ENCODE results near the gene LCE3B. TPM values are rescaled to one million over a fixed set of nuclear protein-coding genes. Genes with fewer than 3 reads are reported as not detected.

LCE3B gene
- total and polyA plus RNA-seq, 2 donors (not counting 1 experiment from before 2014, with no cell fraction given) = not detected

- no peak overlapping the region for H3K4me3 ChIP-seq (ENCODE audit: control extremely low read depth in 1 of 5, extremely low read depth in 1 of 5, insufficient read depth in 1 of 5, low read depth in 2 of 5, low read length in 4 of 5)
- POLR2A ChIA-PET = no interaction called here
- no peaks in the 10 kb centered on the region for H3K79me2 ChIP-seq (ENCODE audit: control insufficient read depth, insufficient read depth, low read length)
- H3K36me3 ChIP-seq (replicated peaks in 1 of 2; ENCODE audit: control extremely low read depth in 1 of 2, control insufficient read depth in 1 of 2, extremely low read depth in 1 of 2, insufficient read depth in 2 of 2, low read length in 1 of 2) = no peaks in the 10 kb centered on the region
- WGBS (ENCODE audit: insufficient coverage) = no CpG with 5 or more reads among the region's 1 CpG
- Mint-ChIP-seq H3K27me3 (peaks cover 23% of the 10 kb centered on the region), H3K27ac (no peak overlapping the region), H3K4me1 (no peaks in the 10 kb centered on the region), H3K4me3 (no peak overlapping the region), H3K9me3 (ENCODE audit: insufficient read depth) (peaks cover under 1% of the 10 kb centered on the region)
- H3K27me3 ChIP-seq (replicated peaks in 1 of 4; ENCODE audit: control extremely low read depth in 1 of 4, control insufficient read depth in 3 of 4, insufficient read depth in 4 of 4, low read length in 3 of 4) = no peaks in the 10 kb centered on the region
- no peaks in the 10 kb centered on the region for H3K4me1 ChIP-seq (ENCODE audit: control insufficient read depth in 2 of 2, insufficient read depth in 2 of 2, low read length in 2 of 2)
- H2AFZ ChIP-seq (ENCODE audit: insufficient read depth, low read depth, low read length, poor library complexity, severe bottlenecking) = no peak overlapping the region
- no peak for ATAC-seq (ENCODE audit: low read depth)
- CTCF ChIA-PET = interaction anchor here (1.7 kb wide), 1 partner anchor 12 kb away, joined by 3 read pairs; no protein-coding TSS in a partner anchor
- DNase-seq = no peak
- no peak overlapping the region for H3K4me2 ChIP-seq (replicated peaks; ENCODE audit: low read depth, low read length, poor library complexity, severe bottlenecking)
- no peaks in the 10 kb centered on the region for H4K20me1 ChIP-seq (ENCODE audit: control insufficient read depth, insufficient read depth, low read length, poor library complexity, severe bottlenecking)
- no peak for TF ChIP-seq EZH2 (IDR thresholded peaks at IDR 0.05; ENCODE audit: borderline replicate concordance, insufficient read depth, low read depth, low read length, poor library complexity, severe bottlenecking)
- no peak for TF ChIP-seq CTCF (IDR thresholded peaks at IDR 0.05)
- no peak overlapping the region for H3K27ac ChIP-seq (ENCODE audit: low read length in 2 of 2)
- H3K9me3 ChIP-seq (ENCODE audit: control extremely low read depth in 1 of 3, control insufficient read depth in 2 of 3, insufficient read depth in 1 of 3, low read length in 2 of 3) = no peaks in the 10 kb centered on the region
- intact Hi-C loops (cut with micrococcal nuclease) = no loop called here
- no peak overlapping the region for H3K9ac ChIP-seq (ENCODE audit: low read length)
Measured at GRCh38 chr1:152640351-152640750, 26.7 kb downstream of the LCE3B start.

GRCh38 chr1:152643945-152644344 is 30.3 kb downstream of the LCE3B start:
- Histone ChIP-seq H3K4me2 (replicated peaks; ENCODE audit: low read depth, low read length, poor library complexity, severe bottlenecking) (no peak overlapping the region), H3K27me3 (replicated peaks in 1 of 4; ENCODE audit: control extremely low read depth in 1 of 4, control insufficient read depth in 3 of 4, insufficient read depth in 4 of 4, low read length in 3 of 4) (peaks cover 0 to 3% (median 1%) of the 10 kb centered on the region in 4 experiments), H3K9me3 (ENCODE audit: control extremely low read depth in 1 of 3, control insufficient read depth in 2 of 3, insufficient read depth in 1 of 3, low read length in 2 of 3) (no peaks in the 10 kb centered on the region), H3K9ac (ENCODE audit: low read length) (no peak overlapping the region), H3K27ac (ENCODE audit: low read length in 2 of 2) (no peak overlapping the region), H2AFZ (ENCODE audit: insufficient read depth, low read depth, low read length, poor library complexity, severe bottlenecking) (no peak overlapping the region), H3K79me2 (ENCODE audit: control insufficient read depth, insufficient read depth, low read length) (no peaks in the 10 kb centered on the region), H4K20me1 (ENCODE audit: control insufficient read depth, insufficient read depth, low read length, poor library complexity, severe bottlenecking) (no peaks in the 10 kb centered on the region), H3K36me3 (replicated peaks in 1 of 2; ENCODE audit: control extremely low read depth in 1 of 2, control insufficient read depth in 1 of 2, extremely low read depth in 1 of 2, insufficient read depth in 2 of 2, low read length in 1 of 2) (no peaks in the 10 kb centered on the region), H3K4me1 (ENCODE audit: control insufficient read depth in 2 of 2, insufficient read depth in 2 of 2, low read length in 2 of 2) (no peaks in the 10 kb centered on the region), H3K4me3 (ENCODE audit: control extremely low read depth in 1 of 5, extremely low read depth in 1 of 5, insufficient read depth in 1 of 5, low read depth in 2 of 5, low read length in 4 of 5) (no peak overlapping the region)
- H3K4me3 Mint-ChIP-seq = no peak overlapping the region
- H3K27me3 Mint-ChIP-seq = peaks cover 33% of the 10 kb centered on the region
- no peak for ATAC-seq (ENCODE audit: low read depth)
- ChIA-PET POLR2A (no interaction called here), CTCF (interaction anchor here (0.8 kb wide), 1 partner anchor 8 kb away, joined by 3 read pairs; no protein-coding TSS in a partner anchor)
- no peak overlapping the region for H3K27ac Mint-ChIP-seq
- no peak for DNase-seq
- intact Hi-C loops (cut with micrococcal nuclease) = no loop called here
- 53% methylated on average over 3 of the region's 3 CpGs for WGBS (ENCODE audit: insufficient coverage)
- H3K4me1 Mint-ChIP-seq = no peaks in the 10 kb centered on the region
- no peaks in the 10 kb centered on the region for H3K9me3 Mint-ChIP-seq (ENCODE audit: insufficient read depth)
- TF ChIP-seq CTCF (IDR thresholded peaks at IDR 0.05) (no peak), EZH2 (IDR thresholded peaks at IDR 0.05; ENCODE audit: borderline replicate concordance, insufficient read depth, low read depth, low read length, poor library complexity, severe bottlenecking) (no peak)

Data from B cell (primary cell).